Measurements from ENCODE around the gene PLD6.

- TF ChIP-seq CTCF (conservative IDR thresholded peaks at IDR 0.05 in 1 of 2, IDR thresholded peaks at IDR 0.05 in 1 of 2; ENCODE audit: low read depth in 1 of 2, low read length in 2 of 2) (no peak), EZH2 (IDR thresholded peaks at IDR 0.05; ENCODE audit: low read length, missing control alignments) (no peak)
These were observed 30.2 kb downstream of the PLD6 start for GRCh38 chr17:17175917-17176316.

Data from fibroblast of lung (primary cell).